GM12865 (cell line): ENCODE data around the gene LIPC.

Source experiments
- DNase-seq: peaks from one replicate; pipeline ENCODE4 v3.0.0; 2010; ENCODE audit warnings: low read depth
- H3K4me3 ChIP-seq: 2 replicates; pipeline ENCODE4 v1.5.1; 2011; ENCODE audit warnings: mild to moderate bottlenecking, low read depth, low read length, control low read depth
- TF ChIP-seq, protein P1 (sequence below): IDR thresholded peaks from 2 replicates; pipeline ENCODE4 v1.5.1; 2011; ENCODE audit warnings: low read length, control low read depth, low read depth, inconsistent platforms; ENCODE audit not compliant: insufficient read depth; ENCODE audit errors: missing control alignments

Gene LIPC

DNA sequence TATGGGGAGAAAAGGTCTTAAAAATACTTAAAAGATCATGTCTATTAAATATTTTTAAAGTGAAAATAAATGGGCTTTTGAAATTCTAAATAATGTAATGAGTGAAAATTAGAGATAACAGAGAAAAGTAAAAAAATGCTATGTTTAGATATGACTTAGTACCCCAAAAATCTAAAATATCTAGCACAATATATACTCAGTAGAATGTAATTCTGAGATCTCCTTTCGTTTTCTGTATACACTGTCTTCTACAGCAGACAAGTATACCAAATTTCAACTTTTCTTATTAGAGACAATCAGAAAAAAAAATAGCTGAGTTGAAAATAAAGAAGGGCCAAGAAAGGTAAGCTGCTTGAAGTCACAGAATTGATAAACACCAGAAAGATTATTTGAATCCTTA is 176.9 kb downstream of the LIPC start:
- TF ChIP-seq, protein P1, sequence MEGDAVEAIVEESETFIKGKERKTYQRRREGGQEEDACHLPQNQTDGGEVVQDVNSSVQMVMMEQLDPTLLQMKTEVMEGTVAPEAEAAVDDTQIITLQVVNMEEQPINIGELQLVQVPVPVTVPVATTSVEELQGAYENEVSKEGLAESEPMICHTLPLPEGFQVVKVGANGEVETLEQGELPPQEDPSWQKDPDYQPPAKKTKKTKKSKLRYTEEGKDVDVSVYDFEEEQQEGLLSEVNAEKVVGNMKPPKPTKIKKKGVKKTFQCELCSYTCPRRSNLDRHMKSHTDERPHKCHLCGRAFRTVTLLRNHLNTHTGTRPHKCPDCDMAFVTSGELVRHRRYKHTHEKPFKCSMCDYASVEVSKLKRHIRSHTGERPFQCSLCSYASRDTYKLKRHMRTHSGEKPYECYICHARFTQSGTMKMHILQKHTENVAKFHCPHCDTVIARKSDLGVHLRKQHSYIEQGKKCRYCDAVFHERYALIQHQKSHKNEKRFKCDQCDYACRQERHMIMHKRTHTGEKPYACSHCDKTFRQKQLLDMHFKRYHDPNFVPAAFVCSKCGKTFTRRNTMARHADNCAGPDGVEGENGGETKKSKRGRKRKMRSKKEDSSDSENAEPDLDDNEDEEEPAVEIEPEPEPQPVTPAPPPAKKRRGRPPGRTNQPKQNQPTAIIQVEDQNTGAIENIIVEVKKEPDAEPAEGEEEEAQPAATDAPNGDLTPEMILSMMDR: no peak
- no peak for DNase-seq
- no peak overlapping the region for H3K4me3 ChIP-seq

DNA sequence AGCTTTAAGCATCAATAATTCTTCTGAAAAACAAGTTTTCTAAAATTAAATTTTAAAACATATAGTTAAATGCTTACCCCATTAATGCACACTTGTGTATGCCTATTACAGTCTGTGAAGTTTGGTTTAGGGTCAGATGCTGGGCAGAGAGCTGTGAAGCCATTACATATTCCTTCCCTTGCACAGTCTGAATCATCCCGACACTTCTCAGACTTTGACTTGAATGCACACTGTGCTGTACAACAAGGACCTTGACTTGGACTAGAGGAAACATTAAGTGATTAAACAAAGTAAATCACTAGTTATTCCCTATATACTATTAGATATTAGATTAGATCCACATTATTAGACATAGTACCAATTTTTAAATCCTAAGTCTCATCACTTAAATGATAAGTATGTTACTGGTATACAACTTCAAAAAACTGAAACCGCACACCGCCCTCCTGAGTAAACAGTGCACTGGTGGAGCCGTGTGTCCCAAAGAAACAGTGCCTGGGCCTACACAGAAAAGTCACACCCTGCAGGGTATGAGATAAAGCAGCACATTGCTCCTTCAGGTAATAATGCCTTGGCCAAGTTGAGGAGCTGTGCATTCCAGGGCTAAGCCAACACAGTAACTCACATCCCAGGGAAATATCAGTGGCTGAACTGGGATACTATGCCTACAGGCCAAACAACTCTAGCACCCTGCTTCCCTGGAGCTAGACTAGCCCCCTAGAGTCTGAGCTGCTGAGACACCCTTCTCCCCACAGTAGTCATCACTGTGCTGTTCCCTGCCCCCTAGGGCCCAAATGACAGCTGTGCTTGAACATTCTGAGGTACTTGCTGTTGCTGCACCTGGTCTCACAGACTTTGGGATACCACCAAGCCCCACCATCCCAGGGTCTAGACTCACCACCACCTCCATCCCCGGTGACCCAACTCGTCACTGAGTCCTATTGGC is 180.2 kb downstream of the LIPC start:
- DNase-seq: no peak
- TF ChIP-seq, protein P1: no peak
- no peak overlapping the region for H3K4me3 ChIP-seq

DNA sequence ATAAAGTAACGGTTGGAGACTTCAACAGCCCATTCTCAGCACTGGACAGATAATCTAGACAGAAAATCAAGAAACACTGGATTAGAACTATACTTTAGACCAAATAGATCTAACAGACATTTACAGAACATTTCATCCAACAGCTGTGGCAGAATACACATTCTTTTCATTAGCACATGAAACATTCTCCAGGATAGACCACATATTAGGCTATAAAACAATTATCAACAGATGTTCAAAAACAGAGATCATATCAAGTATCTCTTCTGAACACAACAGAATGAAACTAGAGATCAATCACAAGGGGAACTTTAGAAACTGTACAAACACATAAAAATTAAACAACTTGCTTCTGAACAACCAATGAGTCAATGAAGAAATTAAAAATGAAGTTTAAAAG is 184.4 kb downstream of the LIPC start:
- no peak for DNase-seq
- TF ChIP-seq, protein P1: no peak
- no peak overlapping the region for H3K4me3 ChIP-seq
